Calu3 (cell line): ENCODE measurements around the gene TBXAS1. TPM values are rescaled to one million over a fixed set of nuclear protein-coding genes. Genes with fewer than 3 reads are reported as not detected.

Experiments
- BruUV-seq: library from RNA; stranded (reverse); fragments of 400-500 nt; replicated peaks from 2 replicates; lab custom pipeline; 2021; lab: Mats Ljungman, UMichigan
- CTCF ChIA-PET: fragments of 300-600 bp; sonication (Branson Sonifier 250); formaldehyde crosslinking; loops from one replicate; lab custom pipeline; 2022; ENCODE audit warnings: antibody characterized with exemption; lab: Charles Lee
- DNase-seq: peaks from one replicate; pipeline ENCODE4 v3.0.0; 2022
- H3K27ac Mint-ChIP-seq: one replicate; pipeline ENCODE4 v1.8.0; 2022; ENCODE audit warnings: mixed read lengths; ENCODE audit not compliant: unreplicated experiment
- H3K27me3 Mint-ChIP-seq: one replicate; pipeline ENCODE4 v1.8.0; 2022; ENCODE audit warnings: mixed read lengths; ENCODE audit not compliant: unreplicated experiment
- H3K36me3 Mint-ChIP-seq: one replicate; pipeline ENCODE4 v1.8.0; 2022; ENCODE audit warnings: mild to moderate bottlenecking, moderate library complexity, mixed read lengths; ENCODE audit not compliant: insufficient read depth, unreplicated experiment
- H3K4me1 Mint-ChIP-seq: one replicate; pipeline ENCODE4 v1.8.0; 2022; ENCODE audit warnings: mild to moderate bottlenecking, low read depth, mixed read lengths; ENCODE audit not compliant: unreplicated experiment
- H3K4me3 Mint-ChIP-seq: one replicate; pipeline ENCODE4 v1.8.0; 2022; ENCODE audit warnings: mild to moderate bottlenecking, low read depth, moderate library complexity, mixed read lengths; ENCODE audit not compliant: unreplicated experiment
- H3K9me3 Mint-ChIP-seq: one replicate; pipeline ENCODE4 v1.8.0; 2022; ENCODE audit warnings: low read depth, mixed read lengths; ENCODE audit not compliant: unreplicated experiment
- CTCF ChIP-seq: fragments of 200-600 bp; IDR thresholded peaks from one replicate; pipeline ENCODE4 v1.8.0; 2022; ENCODE audit warnings: antibody characterized with exemption; ENCODE audit not compliant: unreplicated experiment
- intact Hi-C: fragments of 100-400 bp; cut with micrococcal nuclease; formaldehyde crosslinking; loops from one replicate; pipeline ENCODE4 v1.10.0; 2022; ENCODE audit not compliant: unreplicated experiment
- total RNA-seq: library from RNA; stranded (reverse); gene quantifications from 2 replicates; pipeline ENCODE4 v1.2.3, GENCODE V29; 2022

TBXAS1 gene
- total RNA-seq, 1 experiment from 2014 or later: 33.0 TPM

GRCh38 chr7:139965942-139966628, 137.0 kb downstream of the TBXAS1 start:
- Mint-ChIP-seq H3K9me3 (no peaks in the 10 kb centered on the region), H3K27ac (no peak overlapping the region), H3K36me3 (no peaks in the 10 kb centered on the region), H3K4me3 (no peak overlapping the region), H3K27me3 (no peaks in the 10 kb centered on the region), H3K4me1 (no peaks in the 10 kb centered on the region)
- CTCF ChIA-PET: no interaction called here
- intact Hi-C loops: no loop called here
- TF ChIP-seq CTCF: no peak
- DNase-seq: no peak
- no TSS peak for BruUV-seq

- H3K4me3 Mint-ChIP-seq: no peak overlapping the region
- TF ChIP-seq CTCF: no peak
- no peaks in the 10 kb centered on the region for H3K9me3 Mint-ChIP-seq
- no peaks in the 10 kb centered on the region for H3K36me3 Mint-ChIP-seq
- BruUV-seq: no TSS peak
- intact Hi-C loops: no loop called here
- no peak for DNase-seq
- CTCF ChIA-PET: no interaction called here
- H3K27ac Mint-ChIP-seq: no peak overlapping the region
- no peaks in the 10 kb centered on the region for H3K4me1 Mint-ChIP-seq
- H3K27me3 Mint-ChIP-seq: no peaks in the 10 kb centered on the region
These were observed 137.9 kb downstream of the TBXAS1 start for GRCh38 chr7:139966949-139967348.

- Mint-ChIP-seq H3K27ac (no peak overlapping the region), H3K4me3 (no peak overlapping the region), H3K36me3 (no peaks in the 10 kb centered on the region), H3K27me3 (no peaks in the 10 kb centered on the region), H3K4me1 (no peaks in the 10 kb centered on the region), H3K9me3 (no peaks in the 10 kb centered on the region)
- no peak for TF ChIP-seq CTCF
- CTCF ChIA-PET: interaction anchor here (0.7 kb wide), 1 partner anchor 150 kb away, joined by 3 read pairs; no protein-coding TSS in a partner anchor
- DNase-seq: no peak
- no TSS peak for BruUV-seq
- intact Hi-C loops: no loop called here
These were observed 139.9 kb downstream of the TBXAS1 start for GRCh38 chr7:139968931-139969330.

GRCh38 chr7:139972029-139972428, 143.0 kb downstream of the TBXAS1 start:
- H3K27ac Mint-ChIP-seq: no peak overlapping the region
- no peaks in the 10 kb centered on the region for H3K9me3 Mint-ChIP-seq
- BruUV-seq: no TSS peak
- TF ChIP-seq CTCF: no peak
- CTCF ChIA-PET: no interaction called here
- DNase-seq: no peak
- no peak overlapping the region for H3K4me3 Mint-ChIP-seq
- H3K4me1 Mint-ChIP-seq: no peaks in the 10 kb centered on the region
- intact Hi-C loops: no loop called here
- no peaks in the 10 kb centered on the region for H3K27me3 Mint-ChIP-seq
- H3K36me3 Mint-ChIP-seq: no peaks in the 10 kb centered on the region
